Liver (tissue), 3 donors: Measurements from ENCODE around the gene CITED1.

Experiments used
- EGR1 ChIP-seq, 2 donors: IDR thresholded peaks; 2 replicates each; pipeline ENCODE4 v1.6.1; 2016 to 2018; ENCODE audit warnings: antibody characterized with exemption in 2 of 2, low read depth in 2 of 2
- GABPA ChIP-seq, 2 donors: IDR thresholded peaks in 1 of 2; conservative IDR thresholded peaks in 1 of 2; 2 replicates each; pipeline ENCODE4 v1.6.1; 2016; ENCODE audit warnings: antibody characterized with exemption in 2 of 2, mild to moderate bottlenecking in 1 of 2, moderate library complexity in 1 of 2
- RAD21 ChIP-seq, 2 donors: IDR thresholded peaks; 2 replicates each; pipeline ENCODE4 v1.6.1; 2016; ENCODE audit warnings: antibody characterized with exemption in 2 of 2, mild to moderate bottlenecking in 2 of 2
- TAF1 ChIP-seq: conservative IDR thresholded peaks from 2 replicates; pipeline ENCODE4 v1.6.1; 2016; ENCODE audit warnings: antibody characterized with exemption, mild to moderate bottlenecking
- YY1 ChIP-seq: IDR thresholded peaks from 2 replicates; pipeline ENCODE4 v1.6.1; 2016; ENCODE audit warnings: antibody characterized with exemption, mild to moderate bottlenecking
- TF ChIP-seq, protein P1 (sequence below): fragments of 150-350 bp; IDR thresholded peaks from 2 replicates; pipeline ENCODE4 v1.5.1; 2017; ENCODE audit warnings: improper control_type of control experiment, low read depth, low read length; ENCODE audit not compliant: missing input control
- TF ChIP-seq, protein P2 (sequence below): IDR thresholded peaks from 2 replicates; pipeline ENCODE4 v1.6.1; 2016; ENCODE audit warnings: antibody characterized with exemption
- TF ChIP-seq, protein P3 (sequence below): IDR thresholded peaks from 2 replicates; pipeline ENCODE4 v1.6.1; 2016; ENCODE audit warnings: antibody characterized with exemption
- donor health status: healthy.
- donor health status: healthy.

DNA sequence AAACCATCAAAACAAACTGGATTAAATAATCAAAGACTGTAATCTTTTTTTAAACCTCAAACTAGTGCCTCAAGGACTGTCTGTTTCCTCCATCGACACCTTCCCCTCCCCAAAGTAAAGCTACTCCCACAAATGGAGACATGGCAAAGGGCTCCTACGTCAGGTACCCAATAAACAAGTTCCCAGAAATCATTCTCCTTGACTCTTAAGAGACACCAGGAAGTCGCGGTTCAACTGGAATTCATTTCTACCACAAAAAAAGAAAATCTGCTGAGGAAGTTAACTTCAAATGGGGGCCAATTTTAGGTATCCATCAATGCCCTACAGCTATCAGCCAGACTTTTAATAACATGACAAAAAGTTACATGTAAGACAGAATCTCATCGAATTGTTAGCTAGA lies 31.2 kb downstream of the CITED1 start:
- TF ChIP-seq, protein P1, sequence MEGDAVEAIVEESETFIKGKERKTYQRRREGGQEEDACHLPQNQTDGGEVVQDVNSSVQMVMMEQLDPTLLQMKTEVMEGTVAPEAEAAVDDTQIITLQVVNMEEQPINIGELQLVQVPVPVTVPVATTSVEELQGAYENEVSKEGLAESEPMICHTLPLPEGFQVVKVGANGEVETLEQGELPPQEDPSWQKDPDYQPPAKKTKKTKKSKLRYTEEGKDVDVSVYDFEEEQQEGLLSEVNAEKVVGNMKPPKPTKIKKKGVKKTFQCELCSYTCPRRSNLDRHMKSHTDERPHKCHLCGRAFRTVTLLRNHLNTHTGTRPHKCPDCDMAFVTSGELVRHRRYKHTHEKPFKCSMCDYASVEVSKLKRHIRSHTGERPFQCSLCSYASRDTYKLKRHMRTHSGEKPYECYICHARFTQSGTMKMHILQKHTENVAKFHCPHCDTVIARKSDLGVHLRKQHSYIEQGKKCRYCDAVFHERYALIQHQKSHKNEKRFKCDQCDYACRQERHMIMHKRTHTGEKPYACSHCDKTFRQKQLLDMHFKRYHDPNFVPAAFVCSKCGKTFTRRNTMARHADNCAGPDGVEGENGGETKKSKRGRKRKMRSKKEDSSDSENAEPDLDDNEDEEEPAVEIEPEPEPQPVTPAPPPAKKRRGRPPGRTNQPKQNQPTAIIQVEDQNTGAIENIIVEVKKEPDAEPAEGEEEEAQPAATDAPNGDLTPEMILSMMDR = no peak
- no peak for TF ChIP-seq GABPA (IDR thresholded peaks at IDR 0.05 in 1 of 2, conservative IDR thresholded peaks at IDR 0.05 in 1 of 2)
- TF ChIP-seq, protein P2, sequence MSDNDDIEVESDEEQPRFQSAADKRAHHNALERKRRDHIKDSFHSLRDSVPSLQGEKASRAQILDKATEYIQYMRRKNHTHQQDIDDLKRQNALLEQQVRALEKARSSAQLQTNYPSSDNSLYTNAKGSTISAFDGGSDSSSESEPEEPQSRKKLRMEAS = no peak
- no peak for TF ChIP-seq RAD21 (IDR thresholded peaks at IDR 0.05)
- TF ChIP-seq EGR1 (IDR thresholded peaks at IDR 0.05; ENCODE audit: low read depth in 2 of 2) = no peak
- TF ChIP-seq TAF1 = no peak
- TF ChIP-seq YY1 = no peak
- TF ChIP-seq, protein P3, sequence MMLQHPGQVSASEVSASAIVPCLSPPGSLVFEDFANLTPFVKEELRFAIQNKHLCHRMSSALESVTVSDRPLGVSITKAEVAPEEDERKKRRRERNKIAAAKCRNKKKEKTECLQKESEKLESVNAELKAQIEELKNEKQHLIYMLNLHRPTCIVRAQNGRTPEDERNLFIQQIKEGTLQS = no peak
